ENCODE data around the gene DCC. TPM values are rescaled to one million over a fixed set of nuclear protein-coding genes. Genes with fewer than 3 reads are reported as not detected.

Gene DCC
- polyA plus RNA-seq, 1 donor (not counting 4 experiments of a cell fraction or from before 2014, with no cell fraction given) = not detected

DNA sequence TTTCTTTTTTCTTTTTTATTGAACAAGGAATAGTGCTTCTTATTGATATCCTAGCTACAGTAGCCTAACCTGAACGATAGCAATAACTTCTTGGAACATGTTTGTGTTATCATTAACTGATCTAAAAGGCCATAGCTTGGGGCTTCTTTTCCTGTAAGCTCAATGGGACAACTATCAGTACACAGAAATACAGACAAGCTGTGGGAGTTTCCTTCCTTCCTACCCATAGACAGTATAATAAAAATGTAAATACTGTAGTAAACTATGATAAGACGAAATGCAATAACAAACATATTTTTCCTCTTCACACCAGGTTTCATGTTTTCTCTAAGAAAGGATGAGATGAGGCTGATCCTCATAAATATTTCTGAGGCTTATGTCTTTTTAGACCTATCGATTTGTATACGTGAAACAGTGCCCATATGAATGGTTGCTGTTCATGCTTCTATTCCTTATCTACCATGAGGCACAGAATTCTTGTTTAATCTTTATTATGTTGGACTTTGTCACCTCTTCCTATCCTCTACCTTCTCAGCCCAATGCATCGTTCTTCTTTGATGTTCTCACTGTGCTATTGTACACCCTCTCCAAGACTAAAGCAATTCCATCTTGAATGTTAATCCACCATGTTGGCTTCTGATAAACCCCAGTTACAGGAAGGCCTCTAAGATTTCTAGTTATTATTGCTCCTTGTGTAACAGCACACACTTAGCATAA, 361.4 kb downstream of the DCC start:
- no peaks in the 10 kb centered on the region for H3K9me1 ChIP-seq (ENCODE audit: control insufficient read depth, extremely low read depth, insufficient read depth, low read length)
- no peak overlapping the region for H3K4me3 ChIP-seq (ENCODE audit: control insufficient read depth in 2 of 3, extremely low read depth in 1 of 3, insufficient read depth in 2 of 3, low read depth in 1 of 3, low read length in 3 of 3)
- no peaks in the 10 kb centered on the region for H3K79me2 ChIP-seq (ENCODE audit: control insufficient read depth, insufficient read depth, low read length)
- DNase-seq (ENCODE audit: low read depth, low spot score) = no peak
- H3K27me3 ChIP-seq (ENCODE audit: control insufficient read depth, extremely low read depth, insufficient read depth, low read length) = no peaks in the 10 kb centered on the region
- peaks cover 3% of the 10 kb centered on the region for H3K9me3 ChIP-seq (ENCODE audit: control insufficient read depth, low read depth, low read length)
- H3K9ac ChIP-seq (ENCODE audit: control insufficient read depth, extremely low read depth, insufficient read depth, low read length) = no peak overlapping the region
- no peaks in the 10 kb centered on the region for H3K4me1 ChIP-seq (ENCODE audit: control insufficient read depth, extremely low read depth, insufficient read depth, low read length)
- H3K4me2 ChIP-seq (ENCODE audit: control insufficient read depth, extremely low read depth, insufficient read depth, low read depth, low read length) = no peak overlapping the region
- no peaks in the 10 kb centered on the region for H3K36me3 ChIP-seq (ENCODE audit: control insufficient read depth in 2 of 2, extremely low read depth in 1 of 2, insufficient read depth in 2 of 2, low read length in 2 of 2)
- no peaks in the 10 kb centered on the region for H4K20me1 ChIP-seq (ENCODE audit: control insufficient read depth, extremely low read depth, insufficient read depth, low read length)
- FAIRE-seq = no peak
- dilution Hi-C loops (cut with MboI; ENCODE audit: extremely low pct_ligation_motif_present, low sequenced_read_pairs) = no loop called here
- H3K27ac ChIP-seq (ENCODE audit: control insufficient read depth, insufficient read depth, low read length) = no peak overlapping the region
- H2AFZ ChIP-seq (ENCODE audit: control insufficient read depth, low read length) = no peak overlapping the region
- TF ChIP-seq EZH2 (IDR thresholded peaks at IDR 0.05; ENCODE audit: low read length) = no peak
- TF ChIP-seq, protein P1, sequence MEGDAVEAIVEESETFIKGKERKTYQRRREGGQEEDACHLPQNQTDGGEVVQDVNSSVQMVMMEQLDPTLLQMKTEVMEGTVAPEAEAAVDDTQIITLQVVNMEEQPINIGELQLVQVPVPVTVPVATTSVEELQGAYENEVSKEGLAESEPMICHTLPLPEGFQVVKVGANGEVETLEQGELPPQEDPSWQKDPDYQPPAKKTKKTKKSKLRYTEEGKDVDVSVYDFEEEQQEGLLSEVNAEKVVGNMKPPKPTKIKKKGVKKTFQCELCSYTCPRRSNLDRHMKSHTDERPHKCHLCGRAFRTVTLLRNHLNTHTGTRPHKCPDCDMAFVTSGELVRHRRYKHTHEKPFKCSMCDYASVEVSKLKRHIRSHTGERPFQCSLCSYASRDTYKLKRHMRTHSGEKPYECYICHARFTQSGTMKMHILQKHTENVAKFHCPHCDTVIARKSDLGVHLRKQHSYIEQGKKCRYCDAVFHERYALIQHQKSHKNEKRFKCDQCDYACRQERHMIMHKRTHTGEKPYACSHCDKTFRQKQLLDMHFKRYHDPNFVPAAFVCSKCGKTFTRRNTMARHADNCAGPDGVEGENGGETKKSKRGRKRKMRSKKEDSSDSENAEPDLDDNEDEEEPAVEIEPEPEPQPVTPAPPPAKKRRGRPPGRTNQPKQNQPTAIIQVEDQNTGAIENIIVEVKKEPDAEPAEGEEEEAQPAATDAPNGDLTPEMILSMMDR (optimal IDR thresholded peaks at IDR 0.05 in 1 of 3, IDR thresholded peaks at IDR 0.05 in 1 of 3, conservative IDR thresholded peaks at IDR 0.05 in 1 of 3; ENCODE audit: extremely low read depth in 1 of 3, insufficient read depth in 2 of 3, low read length in 3 of 3) = no peak

DNA sequence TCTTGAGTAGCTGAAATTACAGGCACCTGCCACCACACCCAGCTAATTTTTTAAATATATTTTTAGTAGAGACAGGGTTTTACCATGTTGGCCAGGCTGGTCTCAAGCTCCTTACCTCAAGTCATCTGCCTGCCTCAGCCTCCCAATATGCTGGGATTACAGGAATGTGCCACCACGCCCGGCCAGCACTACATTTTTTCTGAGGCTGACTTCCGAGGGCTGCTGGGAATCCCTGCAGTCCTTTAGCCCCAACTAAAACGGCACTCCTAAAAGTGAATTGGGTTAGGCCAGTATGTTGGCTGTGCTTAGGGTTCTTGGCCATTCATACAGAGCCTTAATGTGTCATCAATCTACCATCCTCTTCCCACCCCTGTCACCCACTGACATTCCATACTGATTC, 375.4 kb downstream of the DCC start:
- H3K27ac ChIP-seq (ENCODE audit: control insufficient read depth, insufficient read depth, low read length) = no peak overlapping the region
- DNase-seq (ENCODE audit: low read depth, low spot score) (no peak), FAIRE-seq (no peak)
- H3K9ac ChIP-seq (ENCODE audit: control insufficient read depth, extremely low read depth, insufficient read depth, low read length) = no peak overlapping the region
- no peak overlapping the region for H2AFZ ChIP-seq (ENCODE audit: control insufficient read depth, low read length)
- H3K4me3 ChIP-seq (ENCODE audit: control insufficient read depth in 2 of 3, extremely low read depth in 1 of 3, insufficient read depth in 2 of 3, low read depth in 1 of 3, low read length in 3 of 3) = no peak overlapping the region
- TF ChIP-seq EZH2 (IDR thresholded peaks at IDR 0.05; ENCODE audit: low read length) = no peak
- TF ChIP-seq, protein P1 (optimal IDR thresholded peaks at IDR 0.05 in 1 of 3, IDR thresholded peaks at IDR 0.05 in 1 of 3, conservative IDR thresholded peaks at IDR 0.05 in 1 of 3; ENCODE audit: extremely low read depth in 1 of 3, insufficient read depth in 2 of 3, low read length in 3 of 3) = no peak
- no peaks in the 10 kb centered on the region for H3K9me3 ChIP-seq (ENCODE audit: control insufficient read depth, low read depth, low read length)
- H4K20me1 ChIP-seq (ENCODE audit: control insufficient read depth, extremely low read depth, insufficient read depth, low read length) = no peaks in the 10 kb centered on the region
- H3K36me3 ChIP-seq (ENCODE audit: control insufficient read depth in 2 of 2, extremely low read depth in 1 of 2, insufficient read depth in 2 of 2, low read length in 2 of 2) = no peaks in the 10 kb centered on the region
- no peaks in the 10 kb centered on the region for H3K9me1 ChIP-seq (ENCODE audit: control insufficient read depth, extremely low read depth, insufficient read depth, low read length)
- H3K4me1 ChIP-seq (ENCODE audit: control insufficient read depth, extremely low read depth, insufficient read depth, low read length) = no peaks in the 10 kb centered on the region
- H3K4me2 ChIP-seq (ENCODE audit: control insufficient read depth, extremely low read depth, insufficient read depth, low read depth, low read length) = no peak overlapping the region
- H3K79me2 ChIP-seq (ENCODE audit: control insufficient read depth, insufficient read depth, low read length) = no peaks in the 10 kb centered on the region
- dilution Hi-C loops (cut with MboI; ENCODE audit: extremely low pct_ligation_motif_present, low sequenced_read_pairs) = no loop called here
- H3K27me3 ChIP-seq (ENCODE audit: control insufficient read depth, extremely low read depth, insufficient read depth, low read length) = no peaks in the 10 kb centered on the region

Measured in keratinocyte (primary cell).